Central memory CD4-positive, alpha-beta T cell (primary cell): ENCODE measurements around the gene SPAG17.

Source experiments
- DNase-seq: peaks from one replicate; pipeline ENCODE4 v3.0.0; 2022

Gene SPAG17

DNA sequence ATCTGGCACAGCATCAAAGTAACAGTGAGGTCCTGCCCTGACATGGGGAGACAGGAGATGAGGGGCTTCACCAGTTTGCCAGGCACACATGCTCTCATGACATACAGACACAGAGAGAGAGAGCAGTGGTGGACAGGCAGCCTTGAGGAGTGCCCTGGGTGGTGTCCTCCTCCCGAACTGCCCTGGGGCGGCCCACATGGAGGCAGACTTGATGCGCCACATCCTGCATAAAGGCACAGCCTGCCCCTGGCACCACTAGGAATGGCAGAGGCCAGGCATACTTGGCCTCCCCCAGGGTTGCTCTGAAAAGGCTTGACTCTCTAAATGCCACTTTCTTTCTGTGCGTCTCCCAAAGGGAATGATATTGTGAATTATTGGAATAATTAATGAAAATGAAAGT, 67.5 kb downstream of the SPAG17 start:
- no peak for DNase-seq

DNA sequence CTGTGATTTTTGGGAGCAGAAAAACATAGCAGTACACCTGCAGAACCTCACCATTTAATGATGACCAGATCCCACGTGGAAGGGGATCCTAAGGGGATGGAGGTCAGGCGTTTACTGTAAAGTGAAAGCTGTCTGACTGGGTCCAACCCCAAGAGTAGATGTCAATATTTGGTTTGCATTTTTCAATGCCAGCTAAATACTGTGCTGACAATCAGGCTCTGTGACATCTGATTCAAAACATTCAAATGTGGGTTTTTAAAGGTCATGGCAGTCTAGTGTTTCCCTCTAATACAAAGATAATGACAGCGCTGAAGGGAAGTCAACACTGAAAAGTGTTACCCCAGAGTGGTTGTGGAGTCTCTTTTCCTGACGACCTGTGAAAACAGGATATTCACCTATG, 68.1 kb downstream of the SPAG17 start:
- no peak for DNase-seq

DNA sequence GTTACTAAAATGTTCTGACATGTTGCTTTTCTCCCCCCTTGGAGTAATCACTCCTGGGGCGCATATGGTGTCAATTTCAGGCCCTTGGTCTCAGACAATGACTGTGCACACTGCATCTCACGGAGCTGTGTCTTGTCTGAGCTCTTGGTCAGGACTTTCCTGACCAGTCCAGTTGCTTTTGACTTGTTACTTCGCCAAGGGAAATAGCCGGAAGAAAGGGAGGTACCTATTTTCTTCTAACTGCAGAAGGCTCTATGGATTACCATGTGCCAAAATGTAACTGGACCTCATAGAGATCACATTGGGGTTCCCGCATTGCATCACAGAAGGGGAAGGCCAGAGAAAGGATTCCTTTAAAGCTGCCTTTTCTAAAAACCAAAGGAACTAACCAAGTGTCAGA, 68.6 kb downstream of the SPAG17 start:
- no peak for DNase-seq

DNA sequence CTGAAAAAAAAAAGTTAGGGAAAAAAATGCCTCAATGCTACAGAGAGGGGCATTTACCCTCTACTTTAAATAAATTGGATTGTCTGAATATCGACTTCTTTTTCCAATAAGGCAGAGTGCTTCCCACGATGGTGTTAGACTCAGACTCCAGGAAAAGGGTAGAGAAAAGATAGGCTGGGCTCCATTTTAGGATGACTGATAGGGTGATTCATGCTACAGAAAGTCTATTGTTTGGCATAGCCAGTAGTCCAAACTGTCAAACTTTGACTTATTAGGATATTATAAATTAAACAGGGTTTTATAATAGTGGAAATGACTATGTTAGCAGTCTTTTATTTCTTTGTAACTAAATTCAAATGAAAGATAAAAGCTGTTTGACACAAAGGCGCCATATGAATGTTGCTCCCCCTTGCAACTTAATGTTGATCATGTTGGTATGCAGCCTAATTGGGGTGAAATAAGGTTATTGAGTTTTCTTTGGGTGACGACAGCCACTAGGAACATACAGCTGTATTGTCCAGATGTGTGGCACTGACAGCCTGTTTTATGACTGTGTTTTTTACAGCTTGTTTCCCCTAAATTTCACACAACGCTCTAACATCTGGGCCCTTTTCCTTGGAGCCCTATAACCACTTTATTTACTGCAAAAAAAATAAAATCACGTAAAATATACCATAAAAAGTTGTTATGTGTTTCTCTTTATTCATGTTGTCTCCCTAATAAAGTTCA, 69.3 kb downstream of the SPAG17 start:
- no peak for DNase-seq

DNA sequence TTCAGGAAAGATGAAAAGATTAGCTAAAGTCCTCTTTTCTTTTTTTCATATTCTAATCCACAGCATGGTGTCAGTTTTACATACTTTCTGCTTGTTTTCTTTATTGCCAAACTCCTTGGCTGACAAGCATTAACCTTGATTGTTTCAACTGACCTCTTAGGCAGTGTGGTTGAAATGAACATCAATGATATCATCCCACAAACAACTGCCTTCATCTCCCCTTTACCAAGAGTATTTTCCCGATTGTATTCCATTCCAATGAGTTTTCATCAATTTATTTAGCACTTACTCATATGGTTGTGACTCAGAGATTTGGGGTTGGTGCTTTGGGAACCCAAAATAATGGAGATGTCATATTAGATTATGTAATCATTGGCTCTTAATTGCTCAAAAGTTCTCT, 71.8 kb downstream of the SPAG17 start:
- DNase-seq: no peak

DNA sequence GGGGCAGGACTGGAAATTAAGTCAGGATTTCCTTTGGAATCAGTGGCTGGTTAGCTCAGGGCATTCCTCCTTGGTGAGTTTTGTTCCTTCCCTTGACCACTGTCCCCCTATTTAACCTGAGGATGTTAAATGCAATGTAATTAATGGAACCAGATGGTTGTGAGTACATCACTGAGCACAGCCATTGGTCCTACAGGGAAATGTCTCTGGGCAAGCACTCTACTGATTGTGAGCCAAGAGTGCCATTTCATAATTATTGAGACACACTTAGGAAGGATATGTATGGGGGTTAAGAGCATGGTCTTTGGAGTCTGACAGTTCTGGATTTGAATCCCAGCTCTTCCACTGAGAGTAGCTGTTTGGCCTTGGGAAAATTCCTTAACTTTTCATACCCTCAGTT, 74.4 kb downstream of the SPAG17 start:
- DNase-seq: no peak

DNA sequence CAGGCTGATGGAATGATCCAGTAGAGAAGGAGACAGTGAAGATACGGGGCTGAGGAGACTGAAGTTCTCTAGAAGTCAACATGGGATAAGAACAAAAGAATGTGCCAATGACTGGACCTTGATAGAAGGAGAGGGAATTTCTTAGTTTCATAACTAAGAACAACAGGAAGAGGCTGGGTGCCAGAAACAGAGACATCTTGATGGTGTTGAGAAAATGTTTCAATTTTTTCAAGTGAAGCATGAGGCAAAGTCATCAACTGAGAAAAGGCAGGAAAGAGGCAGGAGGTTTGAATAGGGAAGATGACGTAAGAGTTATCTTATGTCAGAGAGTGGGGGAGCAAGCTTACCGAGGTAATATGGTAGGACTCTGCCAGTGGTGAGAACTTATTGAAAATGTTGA, 80.1 kb downstream of the SPAG17 start:
- DNase-seq: no peak

DNA sequence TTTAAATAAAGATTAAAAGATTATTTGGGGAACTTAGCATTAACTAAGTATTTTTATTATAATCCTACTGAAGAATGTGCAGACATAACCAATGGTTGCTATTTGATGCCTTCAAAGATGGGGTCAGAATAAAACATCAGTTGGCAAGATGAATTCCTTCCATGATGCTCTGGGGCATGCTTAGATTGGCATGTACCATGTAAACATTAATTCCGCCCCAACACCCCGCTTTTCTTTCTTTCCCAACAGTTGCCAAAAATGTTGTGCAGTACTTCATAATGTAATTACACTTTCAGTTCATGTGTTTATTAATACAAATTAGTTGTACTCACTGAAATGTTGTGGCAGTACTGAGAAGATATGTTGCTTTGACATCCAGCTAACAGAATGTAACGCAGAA, 82.6 kb downstream of the SPAG17 start:
- no peak for DNase-seq

DNA sequence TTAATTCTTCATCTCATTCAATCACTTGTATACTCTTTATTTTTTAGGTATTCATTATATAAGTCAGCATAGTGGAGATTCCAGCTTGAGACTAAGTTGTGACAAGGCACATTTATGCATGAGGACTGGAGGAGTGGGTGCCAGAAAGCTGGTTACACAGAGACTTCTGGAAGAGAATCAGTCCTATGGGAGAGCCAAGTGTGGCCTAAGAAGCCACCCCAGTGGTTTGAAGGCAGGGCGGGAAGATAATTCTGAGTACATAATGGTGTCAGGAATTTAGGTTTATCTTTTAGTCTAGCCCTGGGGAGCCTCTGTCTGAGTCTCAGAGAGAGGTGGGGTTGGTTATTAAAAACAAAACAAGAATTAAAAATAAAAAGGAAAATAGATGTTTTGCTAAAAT, 83.0 kb downstream of the SPAG17 start:
- DNase-seq: no peak

DNA sequence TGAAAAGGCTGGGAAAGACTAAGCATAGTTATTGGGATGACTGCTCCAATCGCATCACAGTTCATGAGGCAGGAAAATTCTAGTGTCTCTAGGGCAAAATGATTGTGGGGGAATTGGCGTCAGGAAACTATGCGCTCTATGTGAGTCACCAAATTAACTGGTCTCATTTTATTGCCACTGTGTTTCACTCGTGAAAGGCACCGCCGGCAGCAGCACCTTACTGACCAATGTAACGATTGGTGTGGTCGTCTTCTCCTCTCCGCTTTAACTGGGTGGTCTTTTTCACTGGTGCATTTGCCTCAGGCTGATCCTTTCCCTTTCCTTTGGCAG, 83.5 kb downstream of the SPAG17 start:
- DNase-seq: no peak

DNA sequence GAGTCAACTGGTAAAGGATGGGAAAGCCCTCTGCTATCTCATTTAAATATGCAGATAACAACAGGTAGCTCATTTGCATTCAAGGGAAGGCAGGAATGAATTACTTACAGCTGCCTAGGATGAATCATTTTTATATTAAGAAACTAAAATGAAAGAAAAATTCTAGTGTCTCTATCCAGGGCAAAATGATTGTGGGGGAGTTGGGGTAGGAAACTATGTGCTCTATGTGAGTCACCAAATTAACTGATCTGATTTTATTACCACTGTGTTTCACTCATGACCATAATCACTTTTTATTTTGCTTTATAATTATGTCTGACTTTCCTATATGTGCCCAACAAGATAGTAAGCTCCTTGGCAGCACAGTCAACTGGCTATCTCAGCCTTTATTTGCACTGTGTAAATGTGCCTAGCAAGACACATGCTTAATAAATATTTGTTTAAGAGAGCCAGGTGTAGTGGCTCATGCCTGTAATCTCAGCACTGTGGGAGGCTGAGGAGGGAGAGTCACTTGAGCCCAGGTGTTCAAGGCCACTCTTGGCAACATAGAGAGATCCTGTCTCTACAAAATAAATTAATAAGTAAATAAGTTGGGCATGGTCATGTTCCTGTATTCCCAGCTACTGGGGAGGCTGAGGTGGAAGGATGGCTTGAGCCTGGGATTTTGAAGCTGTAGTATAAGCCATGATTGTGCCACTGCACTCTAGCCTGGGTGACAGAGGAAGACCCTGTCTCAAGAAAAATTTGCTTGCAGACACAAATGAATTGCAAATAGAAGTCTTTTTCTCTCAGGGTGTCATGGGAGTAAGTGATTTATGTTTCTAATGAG, 84.1 kb downstream of the SPAG17 start:
- DNase-seq: no peak

DNA sequence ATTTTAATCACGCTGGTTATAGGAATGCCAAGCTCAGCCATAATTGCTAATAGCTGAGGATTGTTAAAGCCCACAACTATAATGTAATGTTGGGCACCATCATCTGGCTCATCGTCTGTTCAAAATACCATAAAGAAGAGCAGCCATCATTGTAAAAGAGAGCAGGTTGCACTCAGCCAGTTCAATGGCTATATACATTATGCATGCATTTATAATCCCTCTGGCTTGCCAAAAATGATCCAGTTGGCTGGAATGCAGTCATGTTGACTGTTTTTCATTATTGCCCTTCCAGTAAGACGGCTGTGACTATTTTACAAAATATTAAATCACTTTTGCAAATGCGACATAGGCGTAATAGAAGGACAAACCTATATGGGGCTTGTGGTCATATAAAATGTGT, 85.3 kb downstream of the SPAG17 start:
- DNase-seq: no peak

DNA sequence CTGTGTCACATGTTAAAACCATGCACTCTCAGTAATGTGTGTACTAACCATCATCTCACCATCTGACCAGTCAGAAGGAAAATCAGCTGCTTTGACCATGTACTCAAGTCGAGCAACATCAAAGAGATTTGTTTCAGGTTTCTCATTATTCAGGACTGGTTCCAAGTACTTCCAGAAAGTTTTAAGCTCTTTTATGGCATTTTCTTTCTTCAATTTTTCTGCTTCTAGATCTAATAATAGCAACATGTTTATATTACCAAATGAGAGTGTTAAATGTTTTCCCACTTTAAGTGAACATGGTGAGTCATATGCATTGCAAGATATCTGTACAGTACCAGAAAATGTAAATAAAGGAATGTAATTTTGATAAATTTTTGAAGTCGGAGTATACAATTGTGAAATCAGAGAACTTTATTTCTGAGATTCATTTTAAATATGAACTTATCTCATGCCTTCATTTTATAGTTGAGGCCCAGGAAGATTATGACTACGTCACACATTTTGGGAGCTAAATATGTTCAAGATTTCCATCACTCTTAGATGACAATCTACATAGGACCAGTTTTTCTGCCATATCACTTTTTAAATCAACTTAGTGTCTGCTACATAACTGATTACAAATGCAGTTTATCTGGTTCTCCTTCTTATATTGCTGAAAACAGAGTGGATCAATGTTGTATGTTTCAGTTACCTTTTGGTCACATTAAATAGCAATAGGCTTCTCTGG, 87.2 kb downstream of the SPAG17 start:
- no peak for DNase-seq

DNA sequence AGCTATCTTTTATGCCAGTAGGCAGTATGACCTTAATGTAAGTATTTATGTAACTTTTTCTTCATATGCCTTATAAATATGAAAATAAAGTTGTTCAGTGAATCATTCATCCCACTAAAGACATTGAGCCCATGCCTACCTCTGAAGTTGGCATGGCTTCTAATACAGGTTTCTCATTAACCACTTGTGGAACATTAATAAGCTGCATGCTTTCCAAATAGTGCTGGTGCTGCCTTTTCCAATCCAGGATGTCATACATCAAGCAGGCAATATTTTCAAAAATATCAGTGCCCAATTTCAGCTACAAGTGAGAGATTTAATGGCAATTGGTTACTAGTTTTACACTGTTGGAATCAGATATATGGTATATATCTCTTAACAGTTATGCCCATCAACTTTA, 92.0 kb downstream of the SPAG17 start:
- no peak for DNase-seq

DNA sequence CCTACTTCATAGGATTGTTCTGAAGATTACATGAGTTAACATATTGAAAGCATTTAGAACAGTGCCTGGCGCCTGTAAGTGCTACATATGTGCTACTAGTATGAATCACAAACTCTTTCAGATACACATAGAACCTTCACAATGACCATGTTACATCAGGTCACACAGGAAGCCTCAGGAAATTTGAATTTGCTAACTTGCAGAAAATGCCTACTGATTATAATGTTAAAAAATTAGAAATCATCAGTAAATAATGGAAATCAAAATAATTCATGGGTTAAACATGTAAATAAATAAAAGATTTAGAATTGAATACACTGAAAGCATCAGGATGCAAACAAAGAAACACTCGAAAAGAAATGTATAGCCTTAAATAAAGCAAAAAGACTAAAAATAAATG, 94.9 kb downstream of the SPAG17 start:
- DNase-seq: no peak

DNA sequence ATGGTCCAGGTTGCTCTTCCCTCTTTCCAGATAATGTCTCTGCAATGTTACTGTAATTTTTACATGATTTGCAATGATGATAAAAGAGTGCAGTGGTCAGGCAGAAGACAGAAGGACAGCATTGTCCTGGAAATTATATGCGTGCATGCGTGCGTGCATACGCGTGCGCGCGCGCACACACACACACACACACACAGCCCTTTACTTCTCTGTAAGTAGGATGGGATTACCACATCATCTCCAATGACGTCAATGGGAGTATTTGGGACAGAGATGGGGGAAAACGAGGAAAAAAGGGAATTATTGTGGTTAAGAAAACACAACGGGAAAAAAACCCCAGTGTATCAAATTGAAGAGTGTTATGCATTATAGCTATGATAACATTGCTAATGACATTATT, 99.7 kb downstream of the SPAG17 start:
- DNase-seq: no peak

DNA sequence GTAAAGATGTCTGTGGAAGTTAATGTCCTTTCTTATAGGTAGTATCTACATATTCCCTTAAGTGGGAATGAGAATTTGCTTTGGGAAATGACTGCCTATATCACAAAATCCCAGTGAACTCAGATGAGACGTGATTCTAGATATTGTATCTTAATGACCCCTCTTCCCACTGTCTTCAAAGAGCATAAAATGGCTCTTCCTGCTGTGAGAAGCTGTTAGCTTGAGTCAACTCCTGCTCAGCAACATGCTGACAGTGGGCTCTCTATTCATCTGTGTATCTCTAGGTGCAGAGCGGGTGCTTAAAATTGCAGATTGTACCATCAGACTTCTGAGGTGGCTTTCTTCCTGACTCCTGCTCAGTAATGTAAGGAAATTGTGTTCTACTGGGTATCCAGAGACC, 100.6 kb downstream of the SPAG17 start:
- DNase-seq: no peak

DNA sequence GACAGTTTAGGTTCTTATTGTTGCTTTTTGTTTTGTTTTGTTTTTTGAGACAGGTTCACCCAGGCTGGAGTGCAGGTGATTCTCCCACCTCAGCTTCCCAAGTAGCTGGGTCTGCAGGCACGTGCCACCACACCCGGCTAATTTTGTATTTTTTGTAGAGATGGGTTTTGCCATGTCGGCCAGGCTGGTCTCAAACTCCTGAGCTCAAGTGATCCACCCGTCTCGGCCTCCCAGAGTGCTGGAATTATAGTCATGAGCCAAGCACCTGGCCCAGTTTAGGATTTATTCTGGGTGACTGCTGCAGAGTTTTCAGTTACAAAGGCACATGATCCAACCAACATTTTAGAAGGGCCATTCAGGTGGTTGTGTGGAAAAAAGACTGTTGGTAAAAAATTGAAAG, 102.0 kb downstream of the SPAG17 start:
- DNase-seq: no peak

DNA sequence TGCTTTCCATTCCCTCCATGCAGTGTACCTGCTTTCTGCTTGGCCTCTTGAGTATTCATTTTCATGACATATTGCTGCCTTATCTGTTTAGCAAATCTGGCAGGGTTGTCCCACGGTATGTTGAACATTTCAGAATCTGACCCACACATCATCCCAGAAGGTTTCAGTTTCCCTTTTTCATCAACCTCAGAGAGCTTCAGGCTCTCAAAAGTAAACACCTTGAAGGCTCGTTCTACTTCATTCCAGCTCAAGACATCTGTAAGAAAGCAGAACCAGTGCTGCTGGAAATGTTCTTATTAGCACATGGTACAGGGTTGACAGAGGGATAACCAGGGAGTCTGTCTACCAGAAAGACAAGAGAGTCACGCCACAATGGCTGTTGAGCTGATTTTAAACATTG, 103.6 kb downstream of the SPAG17 start:
- DNase-seq: no peak

DNA sequence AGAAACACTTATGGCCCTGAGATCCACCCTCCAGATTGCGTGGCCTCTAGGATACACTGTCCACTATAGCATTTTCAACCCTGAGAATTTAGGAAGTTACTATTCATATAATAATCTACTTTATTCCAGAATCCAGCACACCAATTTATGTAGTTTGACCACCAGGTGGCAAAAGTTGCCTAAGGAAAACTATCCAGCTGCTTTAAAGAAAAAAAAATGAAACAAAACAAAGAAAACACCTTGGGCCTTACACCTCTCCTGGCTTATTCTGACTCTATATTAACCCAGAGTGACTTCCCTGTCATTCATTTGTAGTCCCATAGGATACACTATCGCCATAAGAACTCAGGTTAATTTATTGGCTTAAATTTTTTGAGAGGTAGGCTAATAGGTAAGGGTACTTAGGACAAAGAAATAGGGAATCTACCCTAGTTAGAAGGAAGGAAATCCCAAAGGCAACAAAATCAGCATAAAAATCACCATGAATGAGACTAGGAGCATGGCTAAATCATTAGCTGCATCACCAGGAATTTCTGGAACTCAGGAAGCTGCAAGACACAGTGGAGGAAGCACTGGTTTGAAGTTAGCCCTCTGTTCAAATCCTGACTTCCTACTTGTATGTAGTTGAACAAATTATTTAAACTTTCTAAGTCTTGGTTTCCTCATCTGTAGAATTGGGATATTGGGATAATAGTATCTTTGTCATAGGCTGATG, 107.5 kb downstream of the SPAG17 start:
- no peak for DNase-seq

DNA sequence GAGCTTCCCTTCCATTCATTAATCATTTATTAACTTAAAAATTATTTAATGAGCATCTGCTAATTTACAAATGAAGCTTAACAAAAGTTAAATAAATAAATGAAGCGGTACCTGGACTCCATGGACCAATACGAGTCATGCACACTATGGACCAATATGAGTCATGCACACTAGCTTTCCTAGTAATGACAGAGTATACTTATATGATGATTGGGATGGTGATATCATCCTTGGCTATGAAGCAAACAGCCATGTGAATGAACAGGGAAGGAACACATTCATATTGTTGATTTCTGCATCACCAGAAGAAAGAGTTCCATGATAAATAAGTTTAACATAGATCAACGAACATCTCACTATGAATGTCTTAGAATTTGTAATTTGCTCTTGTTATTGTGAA, 109.9 kb downstream of the SPAG17 start:
- no peak for DNase-seq

DNA sequence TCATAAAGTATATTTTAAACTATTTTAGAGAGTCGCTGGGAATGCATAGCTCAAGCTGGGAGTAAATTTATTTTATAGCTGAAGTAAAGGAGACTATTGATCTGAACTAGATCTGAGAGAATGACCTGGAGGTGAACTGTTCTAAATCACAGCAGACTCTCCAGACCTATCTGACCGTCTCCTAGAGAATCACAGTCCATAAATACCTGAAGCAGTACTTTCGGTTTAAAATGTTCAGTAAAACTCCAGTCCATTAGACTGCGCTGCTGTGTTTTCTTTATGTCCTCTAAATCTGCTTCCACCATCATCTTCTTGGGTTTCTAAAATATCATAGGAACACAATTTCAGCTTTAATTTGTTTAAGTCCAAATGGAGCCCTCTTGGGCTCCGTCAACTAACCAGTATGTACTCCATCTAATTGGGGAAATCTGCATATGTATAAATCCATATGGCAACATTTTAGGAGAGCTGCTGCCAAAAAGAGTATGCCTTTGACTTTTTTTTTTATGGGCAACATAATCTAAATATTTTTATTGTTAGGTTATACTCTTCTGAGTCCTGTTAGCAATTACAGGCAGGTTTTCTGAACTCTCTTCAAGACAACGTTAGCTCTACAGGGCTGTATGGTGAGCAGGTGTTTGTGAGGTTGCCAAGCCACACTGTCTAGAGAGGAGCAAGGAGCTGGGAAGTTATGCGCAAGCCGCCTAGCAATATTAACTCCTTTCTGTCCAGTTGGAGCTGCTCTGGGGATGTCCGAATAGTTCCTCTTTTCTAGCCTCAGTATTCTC, 111.2 kb downstream of the SPAG17 start:
- DNase-seq: no peak

DNA sequence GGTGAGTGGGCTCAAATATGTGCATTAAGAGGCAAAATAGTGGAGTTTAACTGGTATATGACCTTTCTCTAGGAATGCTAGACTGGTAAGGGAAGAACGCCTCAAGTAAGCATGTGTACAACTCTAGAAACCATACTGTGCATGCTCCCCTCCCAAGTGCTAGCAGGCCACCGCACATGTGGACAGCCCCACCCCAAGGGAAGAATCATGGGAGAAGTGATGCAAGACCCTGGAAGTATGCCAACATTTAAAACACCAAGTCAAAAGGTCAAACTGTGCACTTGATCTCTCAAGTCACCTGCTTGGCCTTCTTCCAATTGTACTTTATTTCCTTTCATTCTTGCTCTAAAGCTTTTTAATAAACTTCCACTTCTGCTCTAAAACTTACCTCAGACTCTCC, 135.0 kb downstream of the SPAG17 start:
- DNase-seq: no peak
